ENCODE measurements around the gene IFT122.

DNA sequence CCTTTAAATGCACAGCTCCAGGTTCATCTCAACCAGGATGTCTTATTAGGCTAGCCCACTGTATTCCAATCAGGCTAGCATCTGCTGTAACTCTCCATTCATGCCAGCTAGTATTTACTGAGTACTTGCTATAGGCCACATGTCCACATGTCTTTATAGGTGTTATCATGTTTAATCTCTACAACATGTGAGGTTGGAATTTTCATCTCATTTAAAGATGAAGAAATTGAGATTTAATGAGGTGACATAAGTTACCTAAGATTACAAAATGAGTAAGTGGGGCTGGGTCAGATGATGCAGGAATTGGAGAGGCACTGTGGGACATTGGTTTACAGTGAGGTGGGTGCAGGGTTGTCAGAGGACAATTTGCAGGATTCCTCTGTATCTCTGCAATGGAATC, 2.9 kb downstream of the IFT122 start:
- TF ChIP-seq, protein P1, sequence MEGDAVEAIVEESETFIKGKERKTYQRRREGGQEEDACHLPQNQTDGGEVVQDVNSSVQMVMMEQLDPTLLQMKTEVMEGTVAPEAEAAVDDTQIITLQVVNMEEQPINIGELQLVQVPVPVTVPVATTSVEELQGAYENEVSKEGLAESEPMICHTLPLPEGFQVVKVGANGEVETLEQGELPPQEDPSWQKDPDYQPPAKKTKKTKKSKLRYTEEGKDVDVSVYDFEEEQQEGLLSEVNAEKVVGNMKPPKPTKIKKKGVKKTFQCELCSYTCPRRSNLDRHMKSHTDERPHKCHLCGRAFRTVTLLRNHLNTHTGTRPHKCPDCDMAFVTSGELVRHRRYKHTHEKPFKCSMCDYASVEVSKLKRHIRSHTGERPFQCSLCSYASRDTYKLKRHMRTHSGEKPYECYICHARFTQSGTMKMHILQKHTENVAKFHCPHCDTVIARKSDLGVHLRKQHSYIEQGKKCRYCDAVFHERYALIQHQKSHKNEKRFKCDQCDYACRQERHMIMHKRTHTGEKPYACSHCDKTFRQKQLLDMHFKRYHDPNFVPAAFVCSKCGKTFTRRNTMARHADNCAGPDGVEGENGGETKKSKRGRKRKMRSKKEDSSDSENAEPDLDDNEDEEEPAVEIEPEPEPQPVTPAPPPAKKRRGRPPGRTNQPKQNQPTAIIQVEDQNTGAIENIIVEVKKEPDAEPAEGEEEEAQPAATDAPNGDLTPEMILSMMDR (IDR thresholded peaks at IDR 0.05 in 8 of 11, conservative IDR thresholded peaks at IDR 0.05 in 3 of 11): no peak
- no peak for TF ChIP-seq POLR2AphosphoS5 (IDR thresholded peaks at IDR 0.05)

Data from spleen (tissue), 7 donors.